Activated T-helper 2 cell treated with anti-CD3 and anti-CD28 coated beads, Interferon-gamma antibody, Interleukin-2, Interleukin-4, amounts not matched to agents 10 μg/mL and 5 μg/mL and 100 μg/mL, durations not matched to agents 14 hours and 24 hours and 36 hours (primary cell): ENCODE data around the gene ST7. TPM values are rescaled to one million over a fixed set of nuclear protein-coding genes. Genes with fewer than 3 reads are reported as not detected.

Experiments used
- DNase-seq: peaks from one replicate; pipeline ENCODE4 v3.0.0; 2021; ENCODE audit warnings: low spot score
- H3K27ac Mint-ChIP-seq: one replicate; pipeline ENCODE4 v1.8.0; 2021; ENCODE audit warnings: mixed read lengths
- H3K27me3 Mint-ChIP-seq: one replicate; pipeline ENCODE4 v1.8.0; 2021; ENCODE audit warnings: low read depth, mixed read lengths
- H3K36me3 Mint-ChIP-seq: one replicate; pipeline ENCODE4 v1.8.0; 2021; ENCODE audit warnings: low read depth, mixed read lengths
- H3K4me1 Mint-ChIP-seq: one replicate; pipeline ENCODE4 v1.8.0; 2021; ENCODE audit warnings: low read depth, mixed read lengths
- H3K4me3 Mint-ChIP-seq: one replicate; pipeline ENCODE4 v1.8.0; 2021; ENCODE audit warnings: low read depth, mild to moderate bottlenecking, moderate library complexity, mixed read lengths
- H3K9me3 Mint-ChIP-seq: one replicate; pipeline ENCODE4 v1.8.0; 2021; ENCODE audit warnings: mixed read lengths
- intact Hi-C: fragments of 100-400 bp; cut with micrococcal nuclease; formaldehyde crosslinking; loops from one replicate; pipeline ENCODE4 v1.15.1; 2023
- total RNA-seq: library from RNA; stranded (reverse); gene quantifications from 2 replicates; pipeline ENCODE4 v1.2.3, GENCODE V29; 2022

ST7 gene
- total RNA-seq, 1 donor from 2014 or later = 8.0 TPM

DNA sequence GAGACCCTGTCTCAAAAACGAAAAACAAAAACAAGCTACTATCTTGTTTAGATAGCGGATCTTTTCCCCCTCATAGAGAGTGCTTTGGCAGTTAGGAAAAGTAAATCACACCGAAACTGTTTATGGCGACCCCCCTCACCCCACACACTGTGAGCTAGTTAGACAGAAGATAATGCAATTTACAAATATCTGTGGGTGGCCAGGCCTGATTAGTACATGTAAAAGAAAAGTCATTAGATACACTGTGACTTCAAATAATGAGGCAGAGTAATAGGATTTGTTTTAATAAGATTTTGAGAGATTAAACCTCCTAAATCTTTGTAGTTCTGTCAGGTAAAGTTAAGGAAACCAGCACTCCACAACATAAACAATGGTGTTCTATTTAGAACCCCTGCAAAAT is 121.1 kb downstream of the ST7 start:
- Mint-ChIP-seq H3K27me3 (no peaks in the 10 kb centered on the region), H3K36me3 (no peaks in the 10 kb centered on the region), H3K4me3 (no peak overlapping the region), H3K9me3 (peaks cover 5% of the 10 kb centered on the region), H3K27ac (no peak overlapping the region), H3K4me1 (peaks cover 1% of the 10 kb centered on the region)
- intact Hi-C loops = no loop called here
- DNase-seq = no peak

- Mint-ChIP-seq H3K4me1 (peaks cover 1% of the 10 kb centered on the region), H3K4me3 (no peak overlapping the region), H3K9me3 (peaks cover 5% of the 10 kb centered on the region), H3K27ac (no peak overlapping the region), H3K27me3 (no peaks in the 10 kb centered on the region), H3K36me3 (no peaks in the 10 kb centered on the region)
- no peak for DNase-seq
- intact Hi-C loops = no loop called here
These were observed 122.6 kb downstream of the ST7 start for GRCh38 chr7:117075934-117076333.

- Mint-ChIP-seq H3K27ac (no peak overlapping the region), H3K27me3 (no peaks in the 10 kb centered on the region), H3K9me3 (peaks cover 5% of the 10 kb centered on the region), H3K4me3 (no peak overlapping the region), H3K4me1 (peaks cover under 1% of the 10 kb centered on the region), H3K36me3 (no peaks in the 10 kb centered on the region)
- intact Hi-C loops = no loop called here
- DNase-seq = no peak
These were observed 123.2 kb downstream of the ST7 start for GRCh38 chr7:117076426-117076943.

DNA sequence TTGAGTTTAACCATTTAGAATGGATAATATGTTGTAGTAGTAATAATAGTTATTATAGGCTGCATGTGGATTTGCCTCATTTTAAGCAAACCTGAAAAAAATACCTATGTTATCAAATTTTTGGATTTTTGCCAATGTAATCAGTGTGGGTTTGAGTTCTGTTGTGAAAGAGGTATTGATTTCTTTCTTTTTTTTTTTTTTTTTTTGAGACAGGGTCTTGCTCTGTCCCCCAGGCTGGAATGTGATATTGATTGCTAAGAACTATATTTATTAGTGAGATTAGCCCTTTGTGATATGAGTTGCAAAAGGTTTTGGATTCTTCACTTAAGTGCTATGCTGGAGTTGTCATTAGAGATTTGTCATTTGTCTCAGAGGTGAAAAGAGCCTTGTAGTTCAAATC is 124.4 kb downstream of the ST7 start:
- no peaks in the 10 kb centered on the region for H3K36me3 Mint-ChIP-seq
- H3K9me3 Mint-ChIP-seq = peaks cover 5% of the 10 kb centered on the region
- intact Hi-C loops = no loop called here
- peaks cover 1% of the 10 kb centered on the region for H3K27me3 Mint-ChIP-seq
- no peak for DNase-seq
- H3K4me3 Mint-ChIP-seq = no peak overlapping the region
- H3K4me1 Mint-ChIP-seq = no peaks in the 10 kb centered on the region
- H3K27ac Mint-ChIP-seq = no peak overlapping the region

DNA sequence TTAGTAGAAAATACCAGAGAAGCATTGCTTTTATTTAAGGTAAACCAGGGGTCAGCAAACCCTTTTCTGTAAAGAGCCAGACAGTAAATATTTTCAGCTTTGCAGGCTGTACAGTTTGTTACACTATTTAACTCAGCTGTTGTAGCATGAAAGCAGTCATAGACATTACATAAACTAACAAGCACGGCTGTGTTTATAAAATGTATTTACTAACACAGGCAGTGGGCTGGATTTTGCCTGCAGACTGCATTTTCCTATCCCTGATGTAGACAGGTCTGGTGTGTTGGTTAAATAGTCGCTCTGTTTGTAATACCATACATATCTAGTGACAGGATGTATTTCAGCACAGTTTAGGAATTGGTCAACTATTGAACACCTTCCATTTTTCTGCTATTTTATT is 129.3 kb downstream of the ST7 start:
- Mint-ChIP-seq H3K36me3 (no peaks in the 10 kb centered on the region), H3K4me1 (peaks cover 9% of the 10 kb centered on the region), H3K27ac (no peak overlapping the region), H3K4me3 (no peak overlapping the region), H3K9me3 (no peaks in the 10 kb centered on the region), H3K27me3 (peaks cover 1% of the 10 kb centered on the region)
- intact Hi-C loops = no loop called here
- no peak for DNase-seq

- H3K4me3 Mint-ChIP-seq = no peak overlapping the region
- no peak for DNase-seq
- no peak overlapping the region for H3K27ac Mint-ChIP-seq
- H3K27me3 Mint-ChIP-seq = peaks cover 1% of the 10 kb centered on the region
- H3K4me1 Mint-ChIP-seq = peaks cover 16% of the 10 kb centered on the region
- H3K36me3 Mint-ChIP-seq = no peaks in the 10 kb centered on the region
- intact Hi-C loops = no loop called here
- H3K9me3 Mint-ChIP-seq = no peaks in the 10 kb centered on the region
These were observed 130.3 kb downstream of the ST7 start for GRCh38 chr7:117083648-117084047.

DNA sequence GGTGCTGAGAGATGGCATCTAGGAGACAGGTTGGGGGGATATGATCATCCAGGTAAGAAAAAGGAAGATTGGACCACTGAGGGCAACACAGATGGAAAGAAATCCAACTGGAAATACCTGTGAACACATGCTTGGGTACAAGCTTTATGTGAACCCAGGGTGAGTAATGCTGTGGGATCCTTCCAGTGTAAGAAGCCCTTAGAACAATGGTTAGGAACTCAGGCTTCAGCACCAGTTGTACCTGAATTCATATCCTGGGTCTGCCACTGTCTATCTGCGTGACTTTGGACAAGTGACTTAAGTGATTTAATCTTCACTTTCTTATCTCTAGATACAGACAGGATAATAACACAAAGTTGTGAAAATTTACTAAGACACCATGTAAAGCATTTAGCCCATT is 131.0 kb downstream of the ST7 start:
- DNase-seq = no peak
- intact Hi-C loops = no loop called here
- Mint-ChIP-seq H3K36me3 (no peaks in the 10 kb centered on the region), H3K4me3 (no peak overlapping the region), H3K27me3 (peaks cover 1% of the 10 kb centered on the region), H3K4me1 (peaks cover 16% of the 10 kb centered on the region), H3K27ac (no peak overlapping the region), H3K9me3 (no peaks in the 10 kb centered on the region)

DNA sequence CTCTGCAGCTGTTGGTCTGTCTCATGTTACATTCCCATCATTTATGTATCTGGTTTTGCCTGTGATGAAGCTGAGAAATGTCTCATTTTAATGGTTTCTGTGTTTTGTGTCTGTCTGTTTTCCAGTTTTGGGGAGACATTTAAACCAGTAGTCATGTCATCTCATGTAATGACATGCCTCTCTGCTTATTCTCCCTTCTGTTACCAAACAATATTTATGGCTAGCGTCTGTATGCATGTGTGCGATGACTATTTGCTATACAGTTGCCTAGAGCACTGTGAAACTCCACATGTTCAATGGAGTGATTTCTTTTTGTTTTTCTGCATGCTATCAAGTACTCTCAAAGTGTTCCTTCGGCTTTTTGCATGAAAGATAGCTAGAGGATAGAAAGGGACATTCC is 132.0 kb downstream of the ST7 start:
- Mint-ChIP-seq H3K27ac (no peak overlapping the region), H3K9me3 (no peaks in the 10 kb centered on the region), H3K4me1 (peaks cover 16% of the 10 kb centered on the region), H3K36me3 (no peaks in the 10 kb centered on the region), H3K27me3 (peaks cover 1% of the 10 kb centered on the region), H3K4me3 (no peak overlapping the region)
- DNase-seq = no peak
- intact Hi-C loops = loop anchor here (5.0 kb wide), 1 partner anchor 37 kb away; no protein-coding TSS in a partner anchor

GRCh38 chr7:117085769-117086463 is 132.6 kb downstream of the ST7 start:
- Mint-ChIP-seq H3K9me3 (no peaks in the 10 kb centered on the region), H3K27ac (no peak overlapping the region), H3K27me3 (peaks cover 1% of the 10 kb centered on the region), H3K4me1 (peaks cover 16% of the 10 kb centered on the region), H3K36me3 (no peaks in the 10 kb centered on the region), H3K4me3 (no peak overlapping the region)
- intact Hi-C loops = loop anchor here (2.0 to 5.0 kb wide), 2 partner anchors 36 to 75 kb away; no protein-coding TSS in a partner anchor
- no peak for DNase-seq

GRCh38 chr7:117086788-117087187 is 133.5 kb downstream of the ST7 start:
- Mint-ChIP-seq H3K27ac (no peak overlapping the region), H3K4me1 (peaks cover 16% of the 10 kb centered on the region), H3K27me3 (no peaks in the 10 kb centered on the region), H3K4me3 (no peak overlapping the region), H3K36me3 (no peaks in the 10 kb centered on the region), H3K9me3 (no peaks in the 10 kb centered on the region)
- intact Hi-C loops = loop anchor here (2.0 to 5.0 kb wide), 2 partner anchors 36 to 76 kb away; no protein-coding TSS in a partner anchor
- no peak for DNase-seq

DNA sequence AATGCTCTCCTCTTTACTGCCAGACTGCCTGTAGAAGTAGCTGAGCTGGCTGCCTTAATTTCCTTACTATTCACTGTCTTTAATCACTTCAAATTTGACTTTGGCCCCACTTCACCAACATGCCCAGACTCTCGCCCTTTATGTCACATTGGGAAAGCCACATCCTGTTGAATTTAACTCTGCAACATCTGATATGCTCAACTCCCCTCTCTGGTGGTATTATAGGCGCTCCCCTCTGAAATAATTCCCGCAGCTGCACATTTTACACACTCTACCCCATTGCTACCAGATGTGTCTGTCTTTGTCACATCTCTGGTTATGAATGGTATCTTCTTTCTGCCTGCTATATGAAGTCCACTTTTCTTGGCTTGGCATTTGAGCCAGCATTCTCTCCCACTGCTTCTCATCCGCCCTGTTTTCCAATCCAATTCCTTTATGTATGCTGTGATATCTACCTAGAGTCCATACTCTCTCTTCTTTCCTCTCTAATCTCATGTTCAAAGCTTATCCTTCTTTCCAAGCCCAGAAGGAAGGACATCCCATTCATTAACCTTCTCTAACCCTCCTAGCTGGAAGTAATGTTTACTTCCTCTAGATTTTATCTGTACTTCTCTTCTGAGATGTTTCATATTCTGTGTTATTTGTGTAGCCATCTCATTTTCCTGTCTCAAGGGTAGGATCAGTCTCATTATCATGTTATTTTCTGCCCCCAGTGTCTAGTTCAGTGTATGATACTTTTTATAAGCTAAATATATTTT is 134.5 kb downstream of the ST7 start:
- DNase-seq = no peak
- intact Hi-C loops = loop anchor here (2.0 to 5.0 kb wide), 2 partner anchors 34 to 77 kb away; no protein-coding TSS in a partner anchor
- no peaks in the 10 kb centered on the region for H3K27me3 Mint-ChIP-seq
- no peak overlapping the region for H3K27ac Mint-ChIP-seq
- no peaks in the 10 kb centered on the region for H3K9me3 Mint-ChIP-seq
- H3K4me3 Mint-ChIP-seq = no peak overlapping the region
- H3K4me1 Mint-ChIP-seq = peaks cover 16% of the 10 kb centered on the region
- H3K36me3 Mint-ChIP-seq = no peaks in the 10 kb centered on the region

- Mint-ChIP-seq H3K4me3 (no peak overlapping the region), H3K36me3 (no peaks in the 10 kb centered on the region), H3K27ac (no peak overlapping the region), H3K9me3 (no peaks in the 10 kb centered on the region), H3K27me3 (no peaks in the 10 kb centered on the region), H3K4me1 (peaks cover 16% of the 10 kb centered on the region)
- no peak for DNase-seq
- intact Hi-C loops = loop anchor here (5.0 kb wide), 1 partner anchor 34 kb away; no protein-coding TSS in a partner anchor
These were observed 135.4 kb downstream of the ST7 start for GRCh38 chr7:117088623-117089194.

GRCh38 chr7:117090791-117091190 is 137.5 kb downstream of the ST7 start:
- intact Hi-C loops = no loop called here
- H3K36me3 Mint-ChIP-seq = no peaks in the 10 kb centered on the region
- H3K9me3 Mint-ChIP-seq = no peaks in the 10 kb centered on the region
- no peak overlapping the region for H3K27ac Mint-ChIP-seq
- H3K4me3 Mint-ChIP-seq = no peak overlapping the region
- H3K27me3 Mint-ChIP-seq = no peaks in the 10 kb centered on the region
- no peak for DNase-seq
- H3K4me1 Mint-ChIP-seq = peaks cover 21% of the 10 kb centered on the region
